Measurements from ENCODE around the gene ZP2. TPM values are rescaled to one million over a fixed set of nuclear protein-coding genes. Genes with fewer than 3 reads are reported as not detected.

ZP2 gene
- total and polyA plus RNA-seq, 5 donors, result not detected

DNA sequence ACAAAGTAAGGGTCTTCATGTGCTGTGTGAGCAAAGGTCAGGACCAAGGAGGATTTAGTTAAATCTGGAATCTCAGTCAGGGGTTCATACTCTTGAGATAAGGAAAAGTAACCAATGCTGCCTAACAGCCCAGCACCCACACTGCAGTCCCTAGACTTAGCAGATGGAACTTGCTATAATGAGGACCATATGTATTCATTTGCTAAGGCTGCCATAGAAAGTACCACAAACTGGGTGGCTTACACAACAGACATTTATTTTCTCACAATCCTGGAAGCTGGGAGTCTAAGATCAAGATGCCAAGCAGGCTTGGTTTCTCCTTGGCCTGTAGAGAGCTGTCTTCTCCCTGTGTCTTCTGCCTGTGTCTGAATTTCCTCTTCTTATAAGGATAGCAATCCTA lies 20.8 kb downstream of the ZP2 start:
- no peaks in the 10 kb centered on the region for H3K4me1 ChIP-seq (ENCODE audit: control insufficient read depth, insufficient read depth, low read length)
- ATAC-seq (no peak), DNase-seq (no peak)
- no peak overlapping the region for H3K4me3 ChIP-seq (ENCODE audit: low read length)
- no peaks in the 10 kb centered on the region for H3K27me3 ChIP-seq (ENCODE audit: control insufficient read depth, insufficient read depth)
- no peaks in the 10 kb centered on the region for H3K9me3 ChIP-seq (ENCODE audit: control insufficient read depth, low read length)
- no peak overlapping the region for H3K27ac ChIP-seq (ENCODE audit: low read length)
- intact Hi-C loops (cut with DNase I), result no loop called here

GRCh38 chr16:21190013-21190412 lies 21.4 kb downstream of the ZP2 start:
- Histone ChIP-seq H3K27ac (ENCODE audit: low read length) (no peak overlapping the region), H3K9me3 (ENCODE audit: control insufficient read depth, low read length) (no peaks in the 10 kb centered on the region), H3K4me3 (ENCODE audit: low read length) (no peak overlapping the region), H3K4me1 (ENCODE audit: control insufficient read depth, insufficient read depth, low read length) (no peaks in the 10 kb centered on the region), H3K27me3 (ENCODE audit: control insufficient read depth, insufficient read depth) (no peaks in the 10 kb centered on the region)
- DNase-seq (no peak), ATAC-seq (no peak)
- 92% methylated on average over 4 of the region's 4 CpGs for WGBS
- intact Hi-C loops (cut with DNase I), result no loop called here

DNA sequence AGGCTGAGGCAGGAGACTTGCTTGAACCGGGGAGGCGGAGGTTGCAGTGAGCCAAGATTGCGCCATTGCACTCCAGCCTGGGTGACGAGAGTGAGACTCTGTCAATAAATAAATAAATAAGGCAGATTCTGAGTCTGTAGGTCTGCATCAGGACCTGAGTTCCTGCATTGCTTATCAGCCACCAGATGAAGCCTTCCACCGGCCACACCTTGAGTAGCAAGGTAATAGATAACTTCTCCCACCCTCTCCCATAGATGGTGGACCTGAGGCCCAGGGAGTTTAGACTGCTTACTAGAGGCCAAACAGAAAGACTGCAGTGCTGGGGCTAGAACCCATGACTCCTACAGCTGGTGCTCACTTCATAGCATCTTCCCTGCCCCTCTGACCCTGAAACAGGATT lies 22.1 kb downstream of the ZP2 start:
- Histone ChIP-seq H3K27me3 (ENCODE audit: control insufficient read depth, insufficient read depth) (no peaks in the 10 kb centered on the region), H3K27ac (ENCODE audit: low read length) (no peak overlapping the region), H3K4me3 (ENCODE audit: low read length) (no peak overlapping the region), H3K9me3 (ENCODE audit: control insufficient read depth, low read length) (no peaks in the 10 kb centered on the region), H3K4me1 (ENCODE audit: control insufficient read depth, insufficient read depth, low read length) (no peaks in the 10 kb centered on the region)
- ATAC-seq (no peak), DNase-seq (no peak)
- intact Hi-C loops (cut with DNase I), result loop anchor here (2.0 to 10.0 kb wide), 2 partner anchors 105 to 111 kb away; no protein-coding TSS in a partner anchor
- WGBS, result 89% methylated on average over 5 of the region's 5 CpGs

GRCh38 chr16:21186326-21186691 lies 25.1 kb downstream of the ZP2 start:
- intact Hi-C loops (cut with DNase I), result loop anchor here in 1 of 4 donors (10.0 kb wide), 1 partner anchor 108 kb away; no protein-coding TSS in a partner anchor
- no peaks in the 10 kb centered on the region for H3K9me3 ChIP-seq (ENCODE audit: control insufficient read depth, low read length)
- WGBS, result 62% methylated on average over 4 of the region's 4 CpGs
- no peak for ATAC-seq
- H3K4me1 ChIP-seq (ENCODE audit: control insufficient read depth, insufficient read depth, low read length), result no peaks in the 10 kb centered on the region
- H3K4me3 ChIP-seq (ENCODE audit: low read length), result no peak overlapping the region
- no peak for DNase-seq
- no peaks in the 10 kb centered on the region for H3K27me3 ChIP-seq (ENCODE audit: control insufficient read depth, insufficient read depth)
- no peak overlapping the region for H3K27ac ChIP-seq (ENCODE audit: low read length)

- H3K27ac ChIP-seq (ENCODE audit: low read length), result no peak overlapping the region
- no peaks in the 10 kb centered on the region for H3K4me1 ChIP-seq (ENCODE audit: control insufficient read depth, insufficient read depth, low read length)
- no peaks in the 10 kb centered on the region for H3K9me3 ChIP-seq (ENCODE audit: control insufficient read depth, low read length)
- no peaks in the 10 kb centered on the region for H3K27me3 ChIP-seq (ENCODE audit: control insufficient read depth, insufficient read depth)
- no peak for ATAC-seq
- intact Hi-C loops (cut with DNase I), result loop anchor here in 1 of 4 donors (10.0 kb wide), 1 partner anchor 109 kb away; no protein-coding TSS in a partner anchor
- DNase-seq, result no peak
- no peak overlapping the region for H3K4me3 ChIP-seq (ENCODE audit: low read length)
- WGBS, result 86% methylated on average over 12 of the region's 12 CpGs
These were observed 25.6 kb downstream of the ZP2 start for GRCh38 chr16:21185659-21186325.

GRCh38 chr16:21184834-21185233 lies 26.5 kb downstream of the ZP2 start:
- no peak for DNase-seq
- intact Hi-C loops (cut with DNase I), result loop anchor here in 1 of 4 donors (10.0 kb wide), 1 partner anchor 110 kb away; no protein-coding TSS in a partner anchor
- Histone ChIP-seq H3K4me3 (ENCODE audit: low read length) (no peak overlapping the region), H3K4me1 (ENCODE audit: control insufficient read depth, insufficient read depth, low read length) (no peaks in the 10 kb centered on the region), H3K27me3 (ENCODE audit: control insufficient read depth, insufficient read depth) (no peaks in the 10 kb centered on the region), H3K9me3 (ENCODE audit: control insufficient read depth, low read length) (no peaks in the 10 kb centered on the region), H3K27ac (ENCODE audit: low read length) (no peak overlapping the region)
- ATAC-seq, result no peak
- 70% methylated on average over 3 of the region's 3 CpGs for WGBS

- no peak for DNase-seq
- intact Hi-C loops (cut with DNase I), result loop anchor here in 1 of 4 donors (10.0 kb wide), 1 partner anchor 111 kb away; no protein-coding TSS in a partner anchor
- Histone ChIP-seq H3K27ac (ENCODE audit: low read length) (no peak overlapping the region), H3K4me1 (ENCODE audit: control insufficient read depth, insufficient read depth, low read length) (no peaks in the 10 kb centered on the region), H3K9me3 (ENCODE audit: control insufficient read depth, low read length) (no peaks in the 10 kb centered on the region), H3K27me3 (ENCODE audit: control insufficient read depth, insufficient read depth) (no peaks in the 10 kb centered on the region), H3K4me3 (ENCODE audit: low read length) (no peak overlapping the region)
- 83% methylated on average over 3 of the region's 3 CpGs for WGBS
- ATAC-seq, result no peak
These were observed 27.4 kb downstream of the ZP2 start for GRCh38 chr16:21183995-21184394.

DNA sequence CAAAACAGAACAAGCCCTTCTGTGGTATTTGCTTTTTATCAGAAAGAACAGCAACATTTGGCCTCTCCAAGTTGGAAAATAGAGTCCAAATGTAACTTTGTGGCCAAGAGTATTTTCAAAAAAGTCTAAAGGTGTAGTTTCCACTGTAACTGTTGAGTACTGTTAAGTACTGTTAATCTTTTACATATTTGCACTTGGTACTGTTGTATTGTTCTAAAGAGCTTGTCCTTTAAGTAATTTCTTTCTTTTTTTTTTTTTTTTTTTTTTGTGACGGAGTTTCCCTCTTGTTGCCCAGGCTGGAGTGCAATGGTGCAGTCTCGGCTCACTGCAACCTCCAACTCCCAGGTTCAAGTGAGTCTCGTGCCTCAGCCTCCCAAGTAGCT lies 31.4 kb downstream of the ZP2 start:
- intact Hi-C loops (cut with DNase I), result loop anchor here in 1 of 4 donors (10.0 kb wide), 1 partner anchor 115 kb away; no protein-coding TSS in a partner anchor
- H3K4me1 ChIP-seq (ENCODE audit: control insufficient read depth, insufficient read depth, low read length), result no peaks in the 10 kb centered on the region

GRCh38 chr16:21179126-21179982 lies 32.0 kb downstream of the ZP2 start:
- ATAC-seq, result peak; percentile 58 to 96
- DNase-seq, result peak; percentile 23 to 90 (median 80)
- peak overlapping the region; percentile 46 for H3K27ac ChIP-seq (ENCODE audit: low read length)
- no peak overlapping the region for H3K4me3 ChIP-seq (ENCODE audit: low read length)
- H3K27me3 ChIP-seq (ENCODE audit: control insufficient read depth, insufficient read depth), result no peaks in the 10 kb centered on the region
- no peaks in the 10 kb centered on the region for H3K4me1 ChIP-seq (ENCODE audit: control insufficient read depth, insufficient read depth, low read length)
- H3K9me3 ChIP-seq (ENCODE audit: control insufficient read depth, low read length), result no peaks in the 10 kb centered on the region
- intact Hi-C loops (cut with DNase I), result no loop called here
- WGBS, result 60% methylated on average over 13 of the region's 13 CpGs

More for the DNA sequence above, 31.4 kb downstream of the ZP2 start:
- ATAC-seq (no peak), DNase-seq (no peak)
- Histone ChIP-seq H3K27ac (ENCODE audit: low read length) (no peak overlapping the region), H3K27me3 (ENCODE audit: control insufficient read depth, insufficient read depth) (no peaks in the 10 kb centered on the region), H3K4me3 (ENCODE audit: low read length) (no peak overlapping the region), H3K9me3 (ENCODE audit: control insufficient read depth, low read length) (no peaks in the 10 kb centered on the region)
- WGBS, result 79% methylated on average over 3 of the region's 3 CpGs

- WGBS, result 86% methylated on average over 1 of the region's 1 CpG
- no peak overlapping the region for H3K4me3 ChIP-seq (ENCODE audit: low read length)
- intact Hi-C loops (cut with DNase I), result no loop called here
- H3K27ac ChIP-seq (ENCODE audit: low read length), result no peak overlapping the region
- ATAC-seq (no peak), DNase-seq (no peak)
- H3K4me1 ChIP-seq (ENCODE audit: control insufficient read depth, insufficient read depth, low read length), result no peaks in the 10 kb centered on the region
- H3K27me3 ChIP-seq (ENCODE audit: control insufficient read depth, insufficient read depth), result no peaks in the 10 kb centered on the region
- H3K9me3 ChIP-seq (ENCODE audit: control insufficient read depth, low read length), result no peaks in the 10 kb centered on the region
These were observed 36.0 kb downstream of the ZP2 start for GRCh38 chr16:21175397-21175796.

DNA sequence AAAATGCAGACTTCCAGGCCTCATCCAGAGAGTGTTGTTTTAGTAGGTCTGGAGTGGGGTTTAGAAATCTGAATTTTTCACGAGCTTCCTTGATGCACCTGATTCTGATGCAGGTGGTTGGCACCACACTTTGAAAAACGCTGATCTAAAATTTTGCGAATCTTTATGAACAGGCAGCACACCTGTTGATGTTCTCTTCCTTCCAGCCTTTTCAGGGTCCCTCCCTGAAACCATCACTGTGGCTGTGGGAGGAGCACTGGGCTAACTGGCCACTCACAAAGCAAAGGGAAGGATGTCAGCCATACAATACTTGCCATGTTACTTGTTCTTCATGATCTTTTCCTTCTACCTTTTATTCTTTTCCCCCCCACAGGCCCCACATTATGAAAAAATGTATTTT lies 38.7 kb downstream of the ZP2 start:
- Histone ChIP-seq H3K4me3 (ENCODE audit: low read length) (no peak overlapping the region), H3K27me3 (ENCODE audit: control insufficient read depth, insufficient read depth) (no peaks in the 10 kb centered on the region), H3K9me3 (ENCODE audit: control insufficient read depth, low read length) (no peaks in the 10 kb centered on the region), H3K4me1 (ENCODE audit: control insufficient read depth, insufficient read depth, low read length) (no peaks in the 10 kb centered on the region), H3K27ac (ENCODE audit: low read length) (no peak overlapping the region)
- intact Hi-C loops (cut with DNase I), result no loop called here
- WGBS, result 95% methylated on average over 3 of the region's 3 CpGs
- no peak for ATAC-seq
- no peak for DNase-seq

All from right cardiac atrium (tissue), 5 donors.